Thyroid gland (tissue), 4 donors: ENCODE data around the gene PRKD2.

Experiments used
- POLR2A ChIP-seq, 2 donors: fragments of 450-650 bp; IDR thresholded peaks; one replicate each; pipeline ENCODE4 v1.6.1; 2017; ENCODE audit warnings: antibody characterized with exemption in 2 of 2, mild to moderate bottlenecking in 2 of 2, moderate library complexity in 1 of 2
- TF ChIP-seq, protein P1 (sequence below), 6 experiments: fragments of 200-600 bp in 3 of 6; fragments of 450-650 bp in 3 of 6; sonication (generic) in 3 of 6; IDR thresholded peaks; one replicate each; pipeline ENCODE4 v1.5.1; 2016 to 2019; ENCODE audit warnings: antibody characterized with exemption in 6 of 6, mild to moderate bottlenecking in 2 of 6, inconsistent platforms in 1 of 6, moderate library complexity in 1 of 6

DNA sequence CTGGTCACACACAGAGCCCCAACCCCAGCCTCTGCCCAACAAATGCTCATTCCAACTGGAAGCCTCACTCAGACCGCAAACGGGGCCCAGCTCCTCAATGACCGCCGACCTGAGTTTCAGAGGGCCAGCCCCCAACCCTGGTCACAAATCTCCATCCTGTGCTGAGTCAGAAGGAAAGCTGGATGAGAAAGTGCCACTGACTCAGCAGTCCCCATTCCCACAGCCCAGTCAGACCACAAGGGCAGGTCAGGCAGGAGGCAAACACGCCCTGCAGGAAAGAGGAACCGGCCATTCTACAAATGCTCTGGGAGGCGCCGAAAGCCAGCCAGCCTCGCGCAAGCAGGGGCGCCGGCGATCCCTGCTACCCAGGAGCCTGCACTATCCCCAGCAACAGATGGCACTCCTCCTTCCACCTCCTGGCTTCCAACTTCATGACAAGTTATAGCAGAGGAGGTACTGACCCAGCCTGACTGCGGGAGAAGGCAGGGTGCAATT, 14.1 kb upstream of the PRKD2 start:
- TF ChIP-seq POLR2A (IDR thresholded peaks at IDR 0.05): no peak
- TF ChIP-seq, protein P1, sequence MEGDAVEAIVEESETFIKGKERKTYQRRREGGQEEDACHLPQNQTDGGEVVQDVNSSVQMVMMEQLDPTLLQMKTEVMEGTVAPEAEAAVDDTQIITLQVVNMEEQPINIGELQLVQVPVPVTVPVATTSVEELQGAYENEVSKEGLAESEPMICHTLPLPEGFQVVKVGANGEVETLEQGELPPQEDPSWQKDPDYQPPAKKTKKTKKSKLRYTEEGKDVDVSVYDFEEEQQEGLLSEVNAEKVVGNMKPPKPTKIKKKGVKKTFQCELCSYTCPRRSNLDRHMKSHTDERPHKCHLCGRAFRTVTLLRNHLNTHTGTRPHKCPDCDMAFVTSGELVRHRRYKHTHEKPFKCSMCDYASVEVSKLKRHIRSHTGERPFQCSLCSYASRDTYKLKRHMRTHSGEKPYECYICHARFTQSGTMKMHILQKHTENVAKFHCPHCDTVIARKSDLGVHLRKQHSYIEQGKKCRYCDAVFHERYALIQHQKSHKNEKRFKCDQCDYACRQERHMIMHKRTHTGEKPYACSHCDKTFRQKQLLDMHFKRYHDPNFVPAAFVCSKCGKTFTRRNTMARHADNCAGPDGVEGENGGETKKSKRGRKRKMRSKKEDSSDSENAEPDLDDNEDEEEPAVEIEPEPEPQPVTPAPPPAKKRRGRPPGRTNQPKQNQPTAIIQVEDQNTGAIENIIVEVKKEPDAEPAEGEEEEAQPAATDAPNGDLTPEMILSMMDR (IDR thresholded peaks at IDR 0.05): no peak
